ENCODE data around the gene EVX1. TPM values are rescaled to one million over a fixed set of nuclear protein-coding genes. Genes with fewer than 3 reads are reported as not detected.

The EVX1 gene
- not detected in 2 replicates for total RNA-seq

GRCh38 chr7:27242555-27243339 is at the start of gene EVX1:
EVX1 (plus strand) TSS chr7:27242802; CDS start chr7:27243031, 229 bp downstream.
- DNase-seq (ENCODE audit: low read depth in 2 of 2): no peak

GRCh38 chr7:27193335-27194001 is 49.1 kb upstream of the EVX1 start:
- no peak for DNase-seq (ENCODE audit: low read depth in 2 of 2)

DNA sequence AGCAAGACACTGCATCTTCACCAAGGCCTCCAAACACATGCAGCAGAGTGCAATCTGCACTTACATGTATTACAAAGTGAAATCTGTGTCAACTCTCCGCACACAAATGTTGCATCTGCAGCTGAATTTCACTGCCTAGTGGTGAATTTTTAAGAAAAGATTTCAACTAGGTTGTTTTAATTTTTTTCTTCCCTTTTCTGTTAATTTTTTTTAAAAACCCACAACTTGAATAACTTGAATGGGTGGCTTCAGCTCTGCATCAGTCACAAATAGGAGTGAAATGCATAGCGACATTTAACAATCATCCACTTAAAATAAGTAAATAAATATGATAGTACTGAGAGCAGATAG is 48.6 kb upstream of the EVX1 start:
- no peak for DNase-seq (ENCODE audit: low read depth in 2 of 2)

DNA sequence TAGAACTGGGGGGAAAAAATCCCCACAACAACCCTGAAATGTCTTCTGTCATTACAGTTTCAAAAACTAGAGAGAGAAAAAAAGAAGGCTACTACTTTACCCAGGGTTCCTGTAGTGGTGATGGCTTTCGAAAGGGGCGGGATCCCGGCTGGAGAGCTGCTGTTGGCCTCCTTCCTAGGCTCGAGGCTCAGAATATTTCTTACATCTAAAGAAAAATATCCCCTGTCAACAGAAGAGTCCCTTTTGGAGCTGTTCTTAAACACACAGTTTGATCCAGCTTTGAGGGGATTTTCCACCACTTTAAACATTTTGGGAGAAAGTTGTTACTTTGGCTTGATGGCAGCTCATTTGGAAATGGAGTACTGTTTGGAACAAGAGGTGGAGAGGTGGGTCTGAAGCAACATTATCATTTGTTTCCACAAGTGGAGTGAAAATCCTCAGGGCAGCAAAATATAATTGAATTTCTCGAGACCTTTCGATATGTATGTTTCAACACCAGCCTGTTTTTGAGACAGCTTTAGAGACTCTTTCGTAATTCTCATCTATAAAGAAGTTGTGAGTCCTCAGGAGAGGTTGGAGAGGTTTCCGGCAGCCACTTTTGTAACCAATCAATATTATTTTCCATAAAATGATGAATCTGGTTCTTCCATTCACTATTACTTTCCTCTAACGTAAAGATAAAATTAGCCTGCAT is 47.8 kb upstream of the EVX1 start:
- no peak for DNase-seq (ENCODE audit: low read depth in 2 of 2)

- DNase-seq (ENCODE audit: low read depth in 2 of 2): peak; percentile 57 to 83
Measured at GRCh38 chr7:27196287-27196767, 46.3 kb upstream of the EVX1 start.

- no peak for DNase-seq (ENCODE audit: low read depth in 2 of 2)
Measured at GRCh38 chr7:27197137-27198042, 45.2 kb upstream of the EVX1 start.

GRCh38 chr7:27198138-27198841 is 44.3 kb upstream of the EVX1 start:
- no peak for DNase-seq (ENCODE audit: low read depth in 2 of 2)

- peak in 1 of 2 donors; percentile 34 for DNase-seq (ENCODE audit: low read depth in 2 of 2)
Measured at GRCh38 chr7:27198871-27199801, 43.5 kb upstream of the EVX1 start.

DNA sequence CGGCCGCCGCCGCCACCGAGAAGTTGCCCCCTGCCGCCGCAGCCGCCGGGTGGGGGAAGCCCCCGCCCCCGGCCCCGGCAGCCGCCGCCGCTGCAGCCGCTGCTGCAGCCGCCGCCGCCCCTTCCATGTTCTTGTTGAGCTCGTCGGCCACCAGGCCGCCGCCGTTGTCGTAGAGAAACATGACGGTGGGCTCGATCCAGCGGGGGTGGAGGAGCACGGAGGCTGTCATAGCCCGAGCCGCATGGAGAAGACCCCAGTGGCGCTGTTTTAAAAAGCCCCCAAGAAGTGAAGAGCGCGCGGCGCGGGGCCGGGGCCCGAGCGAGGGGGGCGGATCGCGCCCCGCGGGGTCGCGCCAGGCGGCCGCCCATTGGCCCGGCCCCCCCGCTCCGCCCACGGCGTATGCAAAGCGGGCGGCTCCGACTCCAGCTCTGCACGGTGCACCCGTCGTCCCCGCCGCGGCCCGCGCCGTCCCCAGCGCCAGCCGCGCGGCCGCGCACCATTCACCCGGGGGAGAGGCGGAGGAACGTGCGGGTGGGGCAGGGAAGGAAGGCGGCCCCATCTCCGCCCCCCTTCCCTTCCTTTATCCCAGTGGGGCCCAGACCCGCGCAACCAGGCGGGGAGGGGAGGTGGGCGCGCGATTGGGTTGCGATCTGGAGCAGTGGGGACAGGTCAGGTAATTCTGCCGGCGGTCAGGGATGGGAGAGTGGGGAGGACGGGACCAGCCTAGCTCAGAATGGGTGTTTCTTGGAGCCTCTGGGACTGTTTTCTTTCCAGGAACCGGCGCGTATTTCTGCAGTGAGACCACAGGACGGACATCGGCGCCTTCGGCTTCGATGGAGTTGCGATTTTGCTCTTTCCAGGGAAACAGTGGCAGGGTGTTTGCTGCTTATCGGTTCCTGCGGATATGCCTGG is 42.5 kb upstream of the EVX1 start, which contains the start of gene HOXA13:
TSS of gene HOXA13 (minus strand) at position 243 of the 912 bp plus-strand sequence. CDS start at position 229, 14 bp downstream.
- DNase-seq (ENCODE audit: low read depth in 2 of 2): peak in 1 of 2 donors; percentile 59

DNA sequence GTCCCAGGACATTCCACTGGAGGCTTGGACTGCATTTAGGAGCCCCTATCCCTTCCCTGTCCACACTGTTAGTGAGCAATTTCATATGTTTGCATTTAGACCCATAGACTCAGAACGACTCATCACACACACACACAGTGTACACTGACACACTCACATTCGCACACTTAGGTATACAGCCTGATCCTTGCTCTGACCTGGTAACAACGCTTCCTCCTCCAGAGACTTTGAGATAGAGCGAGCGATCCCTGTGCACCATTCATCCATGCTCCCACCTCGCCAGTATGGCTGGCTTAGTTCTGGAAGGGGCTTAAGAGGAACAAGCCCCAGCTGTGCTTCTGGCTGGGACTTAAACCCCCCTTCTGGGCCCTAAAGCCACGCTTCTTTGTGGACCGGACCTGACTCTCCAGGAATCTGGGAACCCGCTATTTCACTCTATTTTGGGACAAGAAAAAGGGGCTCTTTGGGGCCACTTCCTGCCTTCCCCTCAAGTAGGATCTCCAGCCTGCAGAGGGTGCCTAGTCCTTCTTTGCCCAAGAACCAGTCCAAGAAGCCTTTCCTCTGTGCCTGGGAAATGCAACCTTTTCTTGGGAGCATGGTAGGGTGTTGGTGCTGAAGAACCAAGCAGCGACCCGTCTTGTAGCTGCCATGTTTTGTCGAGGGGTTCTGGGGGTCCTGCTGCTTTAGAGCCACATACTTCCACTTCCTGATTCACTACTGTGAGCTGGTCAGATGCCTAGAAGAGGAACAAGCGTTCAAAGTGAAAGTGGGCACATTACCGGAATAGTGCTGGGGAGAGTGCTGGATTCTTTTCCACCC is 41.6 kb upstream of the EVX1 start:
- DNase-seq (ENCODE audit: low read depth in 2 of 2): no peak

- no peak for DNase-seq (ENCODE audit: low read depth in 2 of 2)
Measured at GRCh38 chr7:27201580-27202017, 41.0 kb upstream of the EVX1 start.

DNA sequence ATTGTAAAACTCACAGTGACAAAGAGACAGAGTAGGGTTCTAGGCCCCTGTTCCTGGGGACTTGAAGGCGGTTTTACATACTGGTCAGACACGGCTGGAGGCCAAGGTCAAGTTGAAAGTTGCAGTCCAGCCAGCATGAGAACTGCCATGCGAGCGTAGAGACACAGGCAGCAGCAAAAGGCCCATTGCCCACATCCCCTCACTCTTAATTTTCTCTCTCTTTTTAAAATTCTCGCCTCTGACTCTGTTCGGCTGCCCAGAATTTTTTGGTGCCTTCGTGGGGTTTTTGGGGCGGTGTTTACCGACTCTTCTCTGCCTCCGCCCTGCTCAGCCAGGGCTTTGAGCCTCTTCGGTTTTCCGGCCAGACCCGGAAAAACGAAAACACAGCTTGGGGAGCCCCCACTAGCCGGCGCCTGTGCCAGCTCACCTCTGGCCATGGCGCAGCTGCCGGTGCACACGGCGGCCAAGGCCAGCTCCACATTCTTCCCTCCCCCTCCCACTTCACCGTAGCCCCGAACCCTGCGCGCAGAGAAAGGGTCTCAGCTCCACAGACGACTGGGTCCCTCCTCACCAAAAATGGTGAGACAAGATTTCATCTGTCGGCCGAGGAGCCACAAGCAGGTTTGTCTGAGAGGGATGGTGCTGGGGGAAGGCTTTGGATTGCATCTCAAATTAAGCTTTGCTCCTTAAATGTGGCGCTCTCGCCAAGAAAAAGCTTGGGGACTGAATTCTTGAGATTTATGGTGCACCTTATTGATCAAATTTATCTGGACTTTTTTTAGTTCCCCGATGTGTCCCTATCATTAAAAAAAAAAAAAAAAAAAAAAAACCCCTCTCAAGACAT is 40.4 kb upstream of the EVX1 start:
- DNase-seq (ENCODE audit: low read depth in 2 of 2): no peak

GRCh38 chr7:27202862-27203134 is 39.8 kb upstream of the EVX1 start:
- DNase-seq (ENCODE audit: low read depth in 2 of 2): no peak

DNA sequence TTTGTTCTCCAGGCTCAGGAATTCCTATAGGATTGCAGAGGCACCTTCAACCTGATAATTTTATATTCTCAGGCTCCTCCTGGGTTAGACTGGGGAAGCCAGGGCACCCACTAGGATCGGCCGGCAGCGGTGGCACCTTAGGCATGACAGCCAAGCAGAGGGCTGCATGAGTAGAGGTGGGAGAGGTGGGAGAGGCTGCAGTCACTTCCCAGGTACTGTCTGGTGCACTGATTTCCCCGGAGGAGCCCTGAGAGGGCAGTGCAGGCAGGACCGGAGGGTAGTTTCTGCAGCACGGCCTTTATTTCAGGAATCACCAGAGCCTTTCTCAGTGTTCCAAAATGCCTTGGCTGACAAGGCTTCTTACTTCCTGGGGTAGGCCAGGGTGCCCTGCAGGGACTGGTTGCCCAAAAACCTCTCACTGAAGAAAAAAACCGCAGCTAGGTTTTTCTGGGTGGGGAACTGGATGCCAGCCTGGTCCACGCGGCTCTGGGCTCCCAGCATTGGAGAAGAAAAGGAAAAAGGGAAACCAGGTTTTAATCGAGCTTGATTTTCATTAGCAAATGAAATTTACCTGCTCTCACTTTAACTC is 39.1 kb upstream of the EVX1 start:
- DNase-seq (ENCODE audit: low read depth in 2 of 2): no peak

DNA sequence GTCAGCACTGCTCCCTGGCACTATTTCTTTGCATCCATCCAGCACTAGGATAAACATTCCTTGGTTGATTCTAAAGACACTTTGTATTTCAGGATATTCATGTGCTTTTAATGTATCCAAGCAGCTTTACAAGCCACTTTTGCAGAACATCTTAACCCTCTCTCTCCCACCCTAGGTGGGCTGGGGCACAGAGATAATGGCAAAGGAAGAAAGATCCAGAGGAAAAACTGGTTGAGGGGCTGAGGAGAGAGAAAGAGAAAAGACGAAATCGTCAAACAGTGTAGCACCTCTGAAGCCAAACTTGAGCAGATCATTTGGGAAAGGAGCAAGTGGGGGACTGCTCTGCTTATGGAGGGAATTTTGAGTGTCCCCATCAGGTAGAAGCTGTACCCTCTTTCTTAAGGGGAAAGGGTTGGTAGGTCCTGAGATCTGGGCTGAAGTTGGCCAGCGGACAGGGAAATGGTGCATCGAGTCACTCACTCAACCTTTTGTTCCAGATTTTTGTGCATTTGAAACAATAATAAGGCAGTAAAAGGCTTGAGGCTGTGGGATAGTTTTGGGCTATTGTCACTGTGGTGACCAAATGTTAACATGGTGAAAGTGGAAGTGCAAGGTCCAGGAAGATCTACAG is 38.5 kb upstream of the EVX1 start:
- DNase-seq (ENCODE audit: low read depth in 2 of 2): no peak

DNA sequence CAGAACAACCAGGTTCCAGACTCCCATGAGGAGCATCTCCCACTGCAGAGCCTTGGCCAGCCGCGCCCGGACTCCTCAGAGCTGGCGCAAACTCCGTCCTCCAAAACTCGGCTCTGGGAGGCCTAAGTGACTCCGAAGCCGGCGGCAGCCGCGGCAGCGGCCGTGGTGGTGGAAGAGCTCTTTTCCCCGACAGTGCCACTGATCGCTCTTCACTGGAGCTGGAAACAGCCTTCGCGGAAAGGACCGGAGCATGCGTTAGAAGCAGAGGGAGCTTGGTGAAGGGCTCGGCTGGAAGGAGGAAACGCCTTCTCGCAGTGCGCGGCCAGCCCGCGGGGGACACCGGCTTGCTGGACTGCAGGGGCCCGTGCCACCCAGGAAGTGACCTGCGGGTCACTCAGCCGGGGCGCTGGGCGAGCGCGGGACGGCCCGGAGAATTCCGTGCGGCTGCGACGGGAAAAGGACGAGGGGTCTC is 37.7 kb upstream of the EVX1 start:
- peak in 1 of 2 donors; percentile 15 for DNase-seq (ENCODE audit: low read depth in 2 of 2)

Measured in dermis microvascular lymphatic vessel endothelial cell (primary cell).